Glomerular visceral epithelial cell (primary cell): ENCODE measurements around the gene LAMTOR5.
A peak's percentile ranks its signal among the peaks of the same experiment; 100 is the strongest.
"Not testable (repeated sequence)": the region's sequence is repeated elsewhere in the genome, so short reads cannot be mapped to it uniquely, and the experiment has no call there.

ENCODE experiments used
- DNase-seq: peaks from one replicate; pipeline ENCODE4 v3.0.0-alpha.2; 2016; ENCODE audit errors: extremely low spot score

The LAMTOR5 gene

DNA sequence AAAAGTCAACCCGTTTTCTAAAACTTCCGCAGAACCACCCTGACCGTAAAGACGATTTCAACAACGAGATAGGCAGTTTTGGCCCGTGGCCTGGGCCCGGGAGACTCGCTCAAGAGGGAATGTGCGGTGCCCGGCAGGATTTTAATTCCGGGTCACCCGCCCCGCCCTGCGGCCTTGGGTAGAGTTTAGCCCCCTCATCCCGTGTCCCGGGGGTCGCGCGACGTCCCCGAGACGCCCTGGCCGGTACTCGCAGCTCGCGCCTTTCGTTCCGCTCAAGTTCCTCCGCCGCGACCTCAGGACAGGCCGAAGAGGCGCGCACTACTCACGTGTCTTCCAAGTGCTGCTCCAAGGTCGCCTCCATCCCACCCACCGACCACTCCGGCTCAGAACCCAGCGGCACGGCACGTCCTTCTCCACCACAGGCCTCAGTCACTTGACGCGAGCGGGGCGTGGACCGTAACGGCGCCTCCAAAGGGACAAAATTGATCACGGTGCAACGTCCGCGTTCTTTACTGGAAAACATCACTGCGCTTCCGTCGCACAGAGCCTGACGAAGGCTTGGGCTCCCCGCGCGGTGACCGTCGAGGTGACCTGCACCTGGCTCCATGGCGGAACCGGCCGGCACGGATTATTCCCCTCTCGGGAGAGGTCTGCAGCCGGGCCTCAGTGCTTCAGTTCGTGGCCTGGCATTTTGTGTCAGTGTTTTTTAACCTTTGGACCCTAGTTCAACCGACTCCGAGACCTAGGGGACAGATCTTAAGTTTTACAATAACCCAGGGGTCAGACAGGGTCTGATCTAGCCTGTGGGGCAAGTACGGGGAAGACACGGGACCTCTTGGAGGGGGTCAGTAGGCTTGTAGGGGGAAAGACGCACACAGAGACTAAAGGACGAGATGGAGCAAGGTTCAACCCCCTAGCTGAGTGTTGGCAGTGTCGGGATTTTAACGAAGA, at the start of gene LAMTOR5:
Gene LAMTOR5, minus strand, starts transcription at position 435 of the 951 bp plus-strand sequence. Its CDS starts 74 bp downstream, at position 361.
- DNase-seq, result peak; percentile 89

GRCh38 chr1:110457206-110457605, 49.7 kb upstream of the LAMTOR5 start:
- DNase-seq, result no peak

- no peak for DNase-seq
Observed at GRCh38 chr1:110455151-110455550, 47.7 kb upstream of the LAMTOR5 start.

DNA sequence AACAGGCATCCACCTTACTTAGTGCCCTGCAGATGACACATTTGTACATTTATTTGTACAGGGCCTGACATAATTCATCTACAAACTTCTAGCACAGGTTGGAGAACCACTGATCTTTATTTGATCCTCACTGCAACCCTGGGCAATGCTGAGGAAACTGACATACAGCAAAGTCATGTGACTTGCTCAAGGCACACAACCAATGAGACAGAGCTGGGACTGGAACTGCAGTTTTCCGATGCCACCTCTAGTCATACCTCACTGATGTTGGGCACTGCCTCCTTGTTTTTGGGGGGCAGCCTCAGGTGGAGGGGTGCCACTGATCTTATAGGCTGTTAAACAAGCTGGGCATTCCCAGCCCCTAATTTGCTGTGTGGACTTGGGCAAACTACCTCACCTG, 46.8 kb upstream of the LAMTOR5 start:
- DNase-seq, result no peak

GRCh38 chr1:110453829-110454228, 46.3 kb upstream of the LAMTOR5 start:
- DNase-seq, result no peak

- no peak for DNase-seq
Observed at GRCh38 chr1:110452330-110452729, 44.8 kb upstream of the LAMTOR5 start.

DNA sequence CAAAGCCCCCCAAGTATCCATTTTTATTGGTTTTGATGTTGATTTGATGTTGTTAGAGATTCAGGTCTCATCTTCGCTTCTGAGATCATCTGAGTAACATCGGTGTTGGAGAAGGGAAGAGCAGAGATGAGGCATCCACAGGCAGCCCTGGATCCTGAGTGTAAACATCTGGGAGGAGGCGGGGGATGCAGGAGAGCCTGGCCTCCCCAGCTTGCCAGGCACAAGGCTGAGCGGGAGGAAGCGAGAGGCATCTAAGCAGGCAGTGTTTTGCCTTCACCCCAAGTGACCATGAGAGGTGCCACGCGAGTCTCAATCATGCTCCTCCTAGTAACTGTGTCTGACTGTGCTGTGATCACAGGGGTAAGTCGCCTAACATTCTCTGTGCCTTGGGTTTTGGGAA, 43.4 kb upstream of the LAMTOR5 start, which contains the start of gene PROK1:
Gene PROK1, plus strand, starts transcription at position 221 of the 400 bp plus-strand sequence. Its CDS starts 68 bp downstream, at position 289.
- no peak for DNase-seq

- no peak for DNase-seq
Observed at GRCh38 chr1:110449661-110450651, 42.5 kb upstream of the LAMTOR5 start.

DNA sequence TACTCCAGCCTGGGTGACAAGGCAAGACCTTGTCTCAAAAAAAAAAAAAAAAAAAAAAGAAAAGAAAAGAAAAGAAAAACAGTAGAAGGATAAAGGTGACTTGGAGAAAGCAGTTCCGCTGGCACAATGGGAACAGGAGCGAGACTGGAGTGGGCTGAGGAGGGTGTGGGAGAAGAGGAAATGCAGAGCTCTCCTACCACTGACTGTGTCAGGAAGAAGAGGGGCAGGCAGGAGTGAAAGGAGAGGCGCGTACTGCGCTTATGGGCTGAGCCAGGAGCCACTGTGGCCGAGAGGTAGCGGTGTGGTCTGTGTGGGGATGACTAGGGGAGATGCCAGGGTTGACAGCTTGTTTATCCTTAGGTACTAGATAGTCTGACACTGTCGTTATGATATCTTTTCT, 37.1 kb upstream of the LAMTOR5 start:
- no peak for DNase-seq

DNA sequence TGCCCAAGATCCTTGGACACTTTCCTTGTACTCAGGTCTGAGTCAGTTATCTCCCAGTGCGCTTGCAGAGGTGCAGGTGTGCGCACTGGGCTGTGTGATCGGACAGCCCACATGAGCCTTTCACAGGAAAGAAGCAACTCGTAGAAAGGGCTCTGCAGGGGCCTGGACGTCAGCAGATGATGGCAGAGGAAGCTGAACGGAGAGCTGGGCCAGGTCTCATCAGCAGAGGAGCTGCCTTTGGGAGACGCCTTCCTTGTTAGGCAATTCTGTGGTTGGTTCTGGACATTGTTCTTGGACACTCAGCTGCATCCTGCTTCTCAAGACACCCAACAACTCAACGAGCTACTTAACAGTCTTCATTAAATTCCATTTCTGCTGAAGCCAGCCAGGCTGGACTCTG, 36.0 kb upstream of the LAMTOR5 start:
- DNase-seq, result no peak

- no peak for DNase-seq
Observed at GRCh38 chr1:110441888-110442287, 34.4 kb upstream of the LAMTOR5 start.

DNA sequence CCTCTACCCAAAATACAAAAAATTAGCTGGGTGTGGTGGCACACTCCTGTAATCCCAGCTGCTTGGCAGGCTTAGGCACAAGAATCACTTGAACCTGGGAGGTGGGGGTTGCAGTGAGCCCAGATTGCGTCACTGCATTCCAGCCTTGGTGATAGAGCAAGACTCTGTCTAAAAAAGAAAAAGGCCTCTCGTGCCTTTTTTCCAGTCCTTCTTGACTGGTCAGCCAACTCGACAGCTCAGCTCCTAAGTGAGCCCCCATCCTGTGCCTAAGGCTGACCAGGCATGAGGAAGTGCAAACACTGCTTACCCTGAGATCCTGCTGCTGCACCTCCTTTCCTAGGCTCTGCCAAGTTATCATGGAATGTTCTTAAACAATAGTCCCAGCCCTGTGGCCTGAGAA, 33.4 kb upstream of the LAMTOR5 start:
- peak; percentile 7 for DNase-seq

- DNase-seq, result not testable (repeated sequence)
Observed at GRCh38 chr1:110439873-110440272, 32.4 kb upstream of the LAMTOR5 start.

- no peak for DNase-seq
Observed at GRCh38 chr1:110438893-110439292, 31.4 kb upstream of the LAMTOR5 start.

GRCh38 chr1:110437645-110438299, 30.3 kb upstream of the LAMTOR5 start:
- DNase-seq, result not testable (repeated sequence)

GRCh38 chr1:110436635-110437034, 29.1 kb upstream of the LAMTOR5 start:
- no peak for DNase-seq

- DNase-seq, result no peak
Observed at GRCh38 chr1:110434946-110435345, 27.5 kb upstream of the LAMTOR5 start.

GRCh38 chr1:110433803-110434202, 26.3 kb upstream of the LAMTOR5 start:
- peak; percentile 56 for DNase-seq

DNA sequence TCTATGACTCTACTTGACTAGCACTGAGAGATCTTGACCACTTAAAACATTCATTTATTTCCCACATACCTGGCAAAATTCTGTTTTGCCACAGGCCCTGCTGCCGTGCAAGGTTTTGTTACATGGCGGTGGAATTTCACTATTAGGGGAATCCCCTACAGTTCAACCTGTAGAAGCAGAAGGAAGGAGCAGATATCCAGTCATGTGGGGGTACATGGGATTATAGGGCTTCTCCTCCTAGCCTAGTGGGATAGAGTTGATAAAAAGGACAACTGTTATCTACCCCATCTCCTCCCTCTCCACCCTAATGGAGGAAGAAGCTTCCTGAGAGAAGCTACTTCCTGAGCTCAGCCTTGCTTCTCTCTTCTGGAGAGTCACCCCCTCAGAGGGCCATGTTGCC, 25.7 kb upstream of the LAMTOR5 start:
- DNase-seq, result no peak

GRCh38 chr1:110430901-110431300, 23.4 kb upstream of the LAMTOR5 start:
- no peak for DNase-seq

DNA sequence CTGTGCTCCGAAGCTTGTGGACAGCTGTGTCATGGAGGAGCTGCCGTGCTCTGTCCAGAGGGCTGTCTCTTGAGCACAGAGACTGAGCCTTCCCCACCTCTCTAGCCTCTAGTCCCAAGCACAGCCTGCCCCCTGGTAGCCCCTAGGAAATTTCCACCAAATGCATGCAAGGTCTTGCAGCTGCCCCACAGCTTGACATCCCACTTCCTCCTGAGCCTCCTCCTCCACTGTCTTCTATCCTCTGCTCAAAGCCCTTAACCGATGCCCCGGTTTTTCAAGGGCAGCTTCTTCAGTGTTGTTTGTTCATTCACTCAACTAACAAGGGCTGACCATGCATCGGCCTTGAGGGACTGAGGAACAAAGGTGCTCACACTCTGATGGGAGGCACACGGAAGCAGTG, 22.9 kb upstream of the LAMTOR5 start:
- DNase-seq, result no peak

DNA sequence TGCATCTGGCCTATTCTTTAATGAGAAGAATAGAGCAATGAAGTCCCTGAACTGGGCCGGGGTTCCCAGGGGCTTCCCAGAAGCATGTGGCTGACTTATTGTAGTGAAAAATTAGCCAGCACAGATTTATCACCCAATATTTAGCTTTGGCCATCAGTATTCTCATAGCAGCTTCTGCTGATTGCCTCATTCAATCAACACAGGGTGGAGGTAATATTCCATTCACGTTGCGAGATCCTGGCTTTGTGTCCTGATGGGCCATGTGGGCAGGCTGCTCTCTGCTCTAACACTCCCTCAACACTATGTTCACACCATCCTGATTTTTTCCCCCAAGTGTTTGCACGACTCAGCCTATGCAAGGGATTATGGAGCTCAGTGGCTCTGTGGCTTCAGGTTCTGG, 21.5 kb upstream of the LAMTOR5 start:
- DNase-seq, result no peak
